DND-41 (cell line): ENCODE data around the gene ZFPM1.

Experiments used
- EZH2 ChIP-seq: IDR thresholded peaks from 3 replicates; pipeline ENCODE4 v1.6.1; 2012; ENCODE audit warnings: borderline replicate concordance, low read depth, mild to moderate bottlenecking, moderate library complexity, low read length, inconsistent platforms; ENCODE audit not compliant: severe bottlenecking
- TF ChIP-seq, protein P1 (sequence below): IDR thresholded peaks from 2 replicates; pipeline ENCODE4 v1.5.1; 2012; ENCODE audit warnings: borderline replicate concordance, low read length, moderate library complexity, mild to moderate bottlenecking; ENCODE audit not compliant: poor library complexity, severe bottlenecking; ENCODE audit errors: extremely low read depth

DNA sequence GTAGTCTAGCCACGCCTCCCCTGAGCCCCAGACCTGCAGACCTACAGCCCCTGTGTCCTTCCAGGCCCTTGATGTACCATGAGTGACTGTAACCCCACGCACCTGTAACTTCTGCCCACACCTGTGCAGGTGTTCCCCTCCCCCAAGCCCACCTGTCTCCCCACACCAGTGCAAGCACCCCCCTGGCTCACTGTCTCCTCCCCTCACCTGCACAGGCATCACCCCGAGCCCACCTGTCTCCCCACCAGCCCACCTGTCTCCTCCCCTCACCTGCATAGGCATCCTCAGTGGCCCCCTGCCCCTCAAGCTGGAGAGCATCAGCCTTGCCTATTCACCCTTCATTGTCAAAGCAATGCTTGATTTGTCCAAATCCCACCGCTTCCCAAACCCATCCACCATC is 84.8 kb downstream of the ZFPM1 start:
- TF ChIP-seq EZH2, result no peak
- TF ChIP-seq, protein P1, sequence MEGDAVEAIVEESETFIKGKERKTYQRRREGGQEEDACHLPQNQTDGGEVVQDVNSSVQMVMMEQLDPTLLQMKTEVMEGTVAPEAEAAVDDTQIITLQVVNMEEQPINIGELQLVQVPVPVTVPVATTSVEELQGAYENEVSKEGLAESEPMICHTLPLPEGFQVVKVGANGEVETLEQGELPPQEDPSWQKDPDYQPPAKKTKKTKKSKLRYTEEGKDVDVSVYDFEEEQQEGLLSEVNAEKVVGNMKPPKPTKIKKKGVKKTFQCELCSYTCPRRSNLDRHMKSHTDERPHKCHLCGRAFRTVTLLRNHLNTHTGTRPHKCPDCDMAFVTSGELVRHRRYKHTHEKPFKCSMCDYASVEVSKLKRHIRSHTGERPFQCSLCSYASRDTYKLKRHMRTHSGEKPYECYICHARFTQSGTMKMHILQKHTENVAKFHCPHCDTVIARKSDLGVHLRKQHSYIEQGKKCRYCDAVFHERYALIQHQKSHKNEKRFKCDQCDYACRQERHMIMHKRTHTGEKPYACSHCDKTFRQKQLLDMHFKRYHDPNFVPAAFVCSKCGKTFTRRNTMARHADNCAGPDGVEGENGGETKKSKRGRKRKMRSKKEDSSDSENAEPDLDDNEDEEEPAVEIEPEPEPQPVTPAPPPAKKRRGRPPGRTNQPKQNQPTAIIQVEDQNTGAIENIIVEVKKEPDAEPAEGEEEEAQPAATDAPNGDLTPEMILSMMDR, result no peak
